Naive thymus-derived CD4-positive, alpha-beta T cell (primary cell): ENCODE measurements around the gene ITPR2. TPM values are rescaled to one million over a fixed set of nuclear protein-coding genes. Genes with fewer than 3 reads are reported as not detected.

Experiments used
- ATAC-seq: fragments of 150-1000 bp; cut with Tn5 transposase; 2 replicates; pipeline ENCODE4 v1.10.0; 2021; ENCODE audit warnings: mild to moderate bottlenecking, moderate library complexity
- CTCF ChIA-PET: fragments of 350-600 bp; sonication (Branson Sonifier 250); formaldehyde crosslinking; loops from one replicate; lab custom pipeline; 2021; ENCODE audit warnings: antibody characterized with exemption; lab: Charles Lee
- POLR2A ChIA-PET: fragments of 350-600 bp; sonication (Branson Sonifier 250); formaldehyde crosslinking; loops from one replicate; lab custom pipeline; 2021; ENCODE audit warnings: antibody characterized with exemption, inconsistent platforms; lab: Charles Lee
- DNase-seq, 9 donors: peaks; one replicate each; pipeline versions ENCODE4 v3.0.0 to v3.0.0-alpha.2; 2020 to 2022; ENCODE audit warnings: mixed read lengths in 1 of 9
- H3K27ac ChIP-seq: one replicate; pipeline ENCODE4 v1.7.0; 2013; ENCODE audit warnings: mild to moderate bottlenecking, low read depth, low read length, moderate library complexity
- H3K27me3 ChIP-seq, 2 donors: one replicate each; pipeline ENCODE4 v1.7.0; 2013; ENCODE audit warnings: low read length in 2 of 2, mild to moderate bottlenecking in 2 of 2, moderate library complexity in 2 of 2; ENCODE audit not compliant: control insufficient read depth in 2 of 2, insufficient read depth in 2 of 2
- H3K36me3 ChIP-seq, 3 experiments: 1 replicate in 2 of 3; 2 replicates in 1 of 3; pipeline ENCODE4 v1.7.0; 2013; ENCODE audit warnings: low read length in 3 of 3, mild to moderate bottlenecking in 3 of 3, moderate library complexity in 1 of 3; ENCODE audit not compliant: insufficient read depth in 3 of 3, control insufficient read depth in 2 of 3
- H3K4me1 ChIP-seq, 2 donors: one replicate each; pipeline ENCODE4 v1.7.0; 2013; ENCODE audit warnings: low read length in 2 of 2, mild to moderate bottlenecking in 2 of 2, moderate library complexity in 1 of 2; ENCODE audit not compliant: control insufficient read depth in 2 of 2, insufficient read depth in 2 of 2
- H3K4me3 ChIP-seq: 2 replicates; pipeline ENCODE4 v1.7.0; 2013; ENCODE audit warnings: mild to moderate bottlenecking, low read length
- H3K9me3 ChIP-seq, 3 experiments: 1 replicate in 2 of 3; 2 replicates in 1 of 3; pipeline ENCODE4 v1.7.0; 2013; ENCODE audit warnings: low read length in 3 of 3; ENCODE audit not compliant: control insufficient read depth in 2 of 3
- H3K27ac Mint-ChIP-seq, 9 donors: one replicate each; pipeline ENCODE4 v1.8.0; 2020 to 2022; ENCODE audit warnings: mixed read lengths in 9 of 9, mild to moderate bottlenecking in 8 of 9, moderate library complexity in 5 of 9, inconsistent platforms in 2 of 9
- H3K27me3 Mint-ChIP-seq, 5 donors: one replicate each; pipeline ENCODE4 v1.8.0; 2021 to 2022; ENCODE audit warnings: mixed read lengths in 5 of 5, mild to moderate bottlenecking in 1 of 5
- H3K36me3 Mint-ChIP-seq, 5 donors: one replicate each; pipeline ENCODE4 v1.8.0; 2020 to 2022; ENCODE audit warnings: mixed read lengths in 5 of 5, mild to moderate bottlenecking in 3 of 5, inconsistent platforms in 1 of 5
- H3K4me1 Mint-ChIP-seq, 7 donors: one replicate each; pipeline ENCODE4 v1.8.0; 2020 to 2022; ENCODE audit warnings: mixed read lengths in 7 of 7, mild to moderate bottlenecking in 3 of 7, inconsistent platforms in 1 of 7
- H3K4me3 Mint-ChIP-seq, 10 donors: one replicate each; pipeline ENCODE4 v1.8.0; 2020 to 2022; ENCODE audit warnings: mild to moderate bottlenecking in 10 of 10, mixed read lengths in 10 of 10, moderate library complexity in 6 of 10, inconsistent platforms in 2 of 10
- H3K9me3 Mint-ChIP-seq, 11 donors: one replicate each; pipeline ENCODE4 v1.8.0; 2020 to 2022; ENCODE audit warnings: mixed read lengths in 11 of 11, mild to moderate bottlenecking in 4 of 11, inconsistent platforms in 1 of 11, moderate library complexity in 1 of 11
- intact Hi-C, 2 donors: fragments of 100-400 bp; cut with micrococcal nuclease; formaldehyde crosslinking; loops; one replicate each; pipeline ENCODE4 v1.15.1; 2023
- polyA plus RNA-seq, 2 donors: library from polyadenylated mRNA; unstranded; fragments of 300-500 nt; fragmentation: Illumina TruSeq; gene quantifications; one replicate each; pipeline ENCODE4 v1.2.3, GENCODE V29; 2021
- total RNA-seq, 6 experiments: library from RNA in 5 of 6; stranded (reverse) in 5 of 6; gene quantifications; 1 replicate in 5 of 6; 2 replicates in 1 of 6; pipeline ENCODE4 v1.2.3 and lab custom pipeline; 2021 to 2026

Gene ITPR2
- total and polyA plus RNA-seq, 7 experiments from 2014 or later, result 11.3 to 71.5 (median 51.4) TPM

DNA sequence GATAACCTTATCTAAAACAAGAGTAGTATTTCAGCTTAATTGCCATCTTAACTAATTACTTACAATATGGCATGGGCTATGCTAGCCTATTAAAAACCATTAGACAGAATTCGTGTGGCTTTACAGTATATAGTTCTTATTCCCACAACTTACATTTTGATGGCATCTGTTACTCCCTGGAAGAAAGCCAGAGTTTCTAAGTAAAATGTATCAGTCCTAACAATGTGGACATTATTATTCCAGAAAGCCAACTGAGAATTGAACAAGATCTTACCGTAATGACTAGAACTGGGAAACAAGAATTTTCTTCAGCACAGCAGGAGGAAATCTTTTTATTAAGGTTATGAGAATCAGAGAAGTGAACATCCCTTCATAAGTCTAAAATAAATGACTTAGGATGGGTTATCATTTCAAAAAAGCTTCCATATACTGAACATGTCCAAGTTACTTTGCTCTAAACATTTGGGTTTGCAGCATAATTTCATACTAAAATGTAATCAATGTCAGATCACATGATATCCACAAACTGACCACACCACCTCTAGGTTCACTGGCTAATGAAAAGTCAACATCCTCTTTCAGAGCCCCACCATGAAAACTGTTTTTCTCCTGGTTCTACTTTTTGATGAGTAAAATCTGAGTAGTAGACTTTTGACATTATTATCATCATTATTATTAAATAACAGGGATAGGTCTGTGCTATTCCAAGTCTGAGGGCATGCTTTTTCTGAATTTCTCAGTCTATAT, 457.9 kb downstream of the ITPR2 start:
- no peaks in the 10 kb centered on the region for H3K4me1 ChIP-seq
- H3K9me3 Mint-ChIP-seq, result no peaks in the 10 kb centered on the region
- H3K36me3 Mint-ChIP-seq, result peaks cover 4 to 62% (median 32%) of the 10 kb centered on the region in 5 donors
- H3K4me3 ChIP-seq, result no peak overlapping the region
- H3K4me3 Mint-ChIP-seq, result no peak overlapping the region
- DNase-seq, result no peak
- no peak for ATAC-seq
- no peak overlapping the region for H3K27ac ChIP-seq
- intact Hi-C loops, result no loop called here
- H3K4me1 Mint-ChIP-seq, result peaks cover 0 to 5% (median 0%) of the 10 kb centered on the region in 7 donors
- no peaks in the 10 kb centered on the region for H3K27me3 Mint-ChIP-seq
- ChIA-PET CTCF (no interaction called here), POLR2A (no interaction called here)
- H3K9me3 ChIP-seq, result no peaks in the 10 kb centered on the region
- H3K27me3 ChIP-seq, result no peaks in the 10 kb centered on the region
- no peaks in the 10 kb centered on the region for H3K36me3 ChIP-seq
- H3K27ac Mint-ChIP-seq, result no peak overlapping the region

DNA sequence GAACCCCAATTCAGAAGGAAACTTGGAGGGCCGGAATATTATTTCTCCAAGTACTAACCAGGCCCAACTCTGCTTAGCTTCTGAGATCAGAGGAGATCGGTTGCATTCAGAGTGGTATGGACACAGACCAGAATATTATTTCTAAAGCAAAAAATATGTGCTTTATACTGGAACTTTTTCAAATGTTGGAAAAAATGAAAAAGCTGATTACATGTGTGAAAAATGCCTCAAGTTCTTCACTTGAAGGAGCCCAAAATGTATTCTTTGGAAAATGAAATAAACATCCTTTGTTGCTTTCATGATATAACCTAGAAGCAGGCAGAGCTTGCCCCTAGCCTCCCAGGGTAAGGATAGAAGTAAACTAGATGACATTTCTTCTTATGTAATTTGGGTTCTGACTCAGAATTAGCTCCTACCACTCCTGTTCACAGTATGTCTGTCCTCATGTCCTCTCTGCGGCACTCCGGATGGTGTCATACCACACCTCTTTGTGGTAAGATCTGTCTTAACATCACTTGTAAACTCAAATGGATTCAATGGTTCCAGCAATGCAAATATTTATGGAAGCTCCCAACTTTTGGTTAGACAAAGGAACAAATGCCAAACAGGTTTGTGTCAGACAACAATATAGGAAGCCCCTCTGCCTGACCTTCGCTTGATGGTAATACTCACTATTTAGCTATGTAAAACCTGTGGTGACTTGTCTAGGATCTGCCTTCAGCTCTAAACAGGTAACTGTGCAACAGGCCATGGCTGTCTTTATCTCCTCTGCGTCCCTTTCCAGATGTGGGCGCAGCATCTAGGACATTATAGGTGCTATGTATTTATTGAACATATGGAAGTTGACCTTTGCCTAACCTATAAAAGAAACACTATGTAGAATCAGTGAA, 459.1 kb downstream of the ITPR2 start:
- Mint-ChIP-seq H3K9me3 (no peaks in the 10 kb centered on the region), H3K36me3 (peaks cover 2 to 60% (median 33%) of the 10 kb centered on the region in 5 donors), H3K4me1 (peaks cover 0 to 5% (median 0%) of the 10 kb centered on the region in 7 donors), H3K4me3 (no peak overlapping the region), H3K27ac (no peak overlapping the region), H3K27me3 (no peaks in the 10 kb centered on the region)
- ChIA-PET POLR2A (no interaction called here), CTCF (no interaction called here)
- no peak for ATAC-seq
- Histone ChIP-seq H3K36me3 (no peaks in the 10 kb centered on the region), H3K4me3 (no peak overlapping the region), H3K27me3 (no peaks in the 10 kb centered on the region), H3K4me1 (no peaks in the 10 kb centered on the region), H3K9me3 (no peaks in the 10 kb centered on the region), H3K27ac (no peak overlapping the region)
- DNase-seq, result no peak
- intact Hi-C loops, result no loop called here

DNA sequence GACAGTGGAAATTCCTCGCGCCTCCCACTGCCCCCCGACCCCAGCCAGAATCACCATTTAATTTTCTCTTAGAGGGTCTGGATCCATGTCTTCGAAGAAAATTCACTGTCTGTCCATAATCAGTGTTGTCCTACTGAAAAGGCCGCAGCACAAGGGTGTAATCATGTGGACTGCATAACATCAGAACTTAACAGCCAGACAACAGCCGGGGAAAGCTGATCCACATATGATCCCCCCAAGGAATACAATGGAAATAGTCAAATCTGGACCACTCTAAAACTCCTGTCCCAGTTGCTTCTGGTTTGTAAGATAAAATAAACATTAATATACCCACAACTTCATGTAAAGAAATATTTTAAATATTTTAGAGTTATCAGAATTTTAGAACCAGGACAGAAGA, 460.1 kb downstream of the ITPR2 start:
- H3K9me3 ChIP-seq, result no peaks in the 10 kb centered on the region
- H3K4me1 ChIP-seq, result no peaks in the 10 kb centered on the region
- no peak overlapping the region for H3K27ac ChIP-seq
- ChIA-PET POLR2A (no interaction called here), CTCF (no interaction called here)
- Mint-ChIP-seq H3K36me3 (peaks cover 0 to 57% (median 34%) of the 10 kb centered on the region in 5 donors), H3K9me3 (no peaks in the 10 kb centered on the region), H3K27ac (no peak overlapping the region), H3K4me3 (no peak overlapping the region), H3K27me3 (no peaks in the 10 kb centered on the region), H3K4me1 (peaks cover 0 to 3% (median 0%) of the 10 kb centered on the region in 7 donors)
- intact Hi-C loops, result no loop called here
- no peaks in the 10 kb centered on the region for H3K27me3 ChIP-seq
- H3K36me3 ChIP-seq, result no peaks in the 10 kb centered on the region
- no peak for ATAC-seq
- DNase-seq, result no peak
- no peak overlapping the region for H3K4me3 ChIP-seq

DNA sequence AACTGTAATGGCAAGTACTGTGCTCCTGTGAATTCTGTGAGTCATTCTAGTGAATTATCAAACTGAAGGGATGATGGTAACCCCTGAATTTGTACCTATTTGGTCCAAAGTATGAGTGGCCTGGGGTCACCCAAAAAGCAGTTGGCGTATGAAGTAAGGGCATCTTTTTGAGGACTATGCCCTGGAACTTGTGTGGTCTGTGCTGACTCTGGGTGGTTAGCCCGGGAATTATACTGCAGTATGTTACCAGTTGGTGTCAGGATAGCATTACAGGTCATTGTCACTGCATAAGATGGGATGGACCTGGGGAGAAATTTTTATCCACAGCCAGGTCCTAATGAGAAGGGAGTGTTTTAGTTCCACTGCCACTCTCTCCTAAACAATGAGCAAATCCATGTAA, 462.9 kb downstream of the ITPR2 start:
- peaks cover 0 to 57% (median 26%) of the 10 kb centered on the region in 5 donors for H3K36me3 Mint-ChIP-seq
- ChIA-PET POLR2A (no interaction called here), CTCF (no interaction called here)
- ATAC-seq (no peak), DNase-seq (no peak)
- intact Hi-C loops, result no loop called here
- Histone ChIP-seq H3K36me3 (no peaks in the 10 kb centered on the region), H3K9me3 (no peaks in the 10 kb centered on the region), H3K27me3 (no peaks in the 10 kb centered on the region), H3K4me3 (no peak overlapping the region), H3K27ac (no peak overlapping the region), H3K4me1 (no peaks in the 10 kb centered on the region)
- no peaks in the 10 kb centered on the region for H3K27me3 Mint-ChIP-seq
- no peak overlapping the region for H3K27ac Mint-ChIP-seq
- H3K9me3 Mint-ChIP-seq, result no peaks in the 10 kb centered on the region
- H3K4me3 Mint-ChIP-seq, result no peak overlapping the region
- H3K4me1 Mint-ChIP-seq, result peaks cover 0 to 3% (median 0%) of the 10 kb centered on the region in 7 donors

DNA sequence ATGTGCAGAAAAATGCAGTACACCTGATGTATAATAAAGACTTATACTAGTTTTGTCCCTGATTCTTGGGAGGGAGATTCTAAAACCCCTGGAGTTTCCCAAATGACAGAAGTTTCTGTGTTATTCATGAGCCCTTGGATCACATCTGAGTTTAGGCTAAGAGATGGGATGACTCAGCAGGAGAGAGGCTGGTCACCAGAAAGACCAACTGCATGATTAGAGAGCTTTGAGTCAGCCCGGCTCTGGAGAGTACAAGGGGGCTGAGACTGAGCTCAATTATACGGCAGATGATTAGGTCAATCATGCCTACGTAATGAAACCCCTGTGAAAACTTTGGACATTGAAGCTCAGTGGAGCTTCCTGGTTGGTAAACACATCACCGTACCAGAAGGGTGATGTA, 463.4 kb downstream of the ITPR2 start:
- DNase-seq (no peak), ATAC-seq (no peak)
- intact Hi-C loops, result no loop called here
- Mint-ChIP-seq H3K27ac (no peak overlapping the region), H3K4me1 (peaks cover 0 to 3% (median 0%) of the 10 kb centered on the region in 7 donors), H3K27me3 (no peaks in the 10 kb centered on the region), H3K4me3 (no peak overlapping the region), H3K36me3 (peaks cover 0 to 59% (median 31%) of the 10 kb centered on the region in 5 donors), H3K9me3 (no peaks in the 10 kb centered on the region)
- no peaks in the 10 kb centered on the region for H3K9me3 ChIP-seq
- no peak overlapping the region for H3K4me3 ChIP-seq
- no peaks in the 10 kb centered on the region for H3K4me1 ChIP-seq
- CTCF ChIA-PET, result no interaction called here
- H3K27me3 ChIP-seq, result no peaks in the 10 kb centered on the region
- H3K27ac ChIP-seq, result no peak overlapping the region
- POLR2A ChIA-PET, result no interaction called here
- no peaks in the 10 kb centered on the region for H3K36me3 ChIP-seq

DNA sequence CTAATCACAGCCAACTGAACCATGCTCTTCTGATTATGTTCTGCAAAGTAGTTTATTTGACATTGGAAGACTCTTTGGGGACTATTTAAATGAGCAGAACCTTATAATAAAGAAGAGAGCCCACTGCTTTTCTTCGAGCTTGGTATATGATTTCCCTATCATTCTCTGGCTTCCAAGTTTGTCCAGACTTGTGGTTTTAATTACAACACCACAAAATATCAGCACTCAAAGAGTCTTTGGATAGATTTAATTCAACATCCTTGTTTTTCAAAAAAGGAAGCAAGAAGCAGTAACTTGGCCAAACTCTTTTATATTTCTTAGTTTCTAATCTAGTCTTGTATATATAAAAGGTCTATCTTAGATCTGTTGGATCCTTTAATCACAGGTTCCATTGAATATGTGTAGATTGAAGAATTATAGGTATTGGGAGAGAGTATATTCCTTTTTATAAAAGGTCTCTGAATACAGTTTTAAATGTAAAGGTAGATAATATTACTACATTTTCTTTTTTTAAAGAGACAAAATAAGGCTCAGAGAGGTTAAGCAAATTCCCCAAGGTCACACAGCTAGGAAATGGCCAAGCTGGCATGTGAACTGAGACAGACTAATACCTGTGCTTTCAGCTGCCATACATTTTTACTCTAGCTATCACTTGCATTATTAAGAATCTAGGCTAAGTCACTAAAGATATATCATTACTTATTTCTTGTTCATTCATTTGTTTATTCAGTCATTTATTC, 464.8 kb downstream of the ITPR2 start:
- Mint-ChIP-seq H3K4me1 (peaks cover 0 to 3% (median 0%) of the 10 kb centered on the region in 7 donors), H3K36me3 (peaks cover 0 to 65% (median 31%) of the 10 kb centered on the region in 5 donors), H3K27ac (no peak overlapping the region), H3K27me3 (no peaks in the 10 kb centered on the region), H3K4me3 (no peak overlapping the region), H3K9me3 (no peaks in the 10 kb centered on the region)
- POLR2A ChIA-PET, result no interaction called here
- intact Hi-C loops, result no loop called here
- H3K9me3 ChIP-seq, result no peaks in the 10 kb centered on the region
- H3K27me3 ChIP-seq, result no peaks in the 10 kb centered on the region
- ATAC-seq, result no peak
- DNase-seq, result no peak
- no peaks in the 10 kb centered on the region for H3K4me1 ChIP-seq
- no peaks in the 10 kb centered on the region for H3K36me3 ChIP-seq
- H3K27ac ChIP-seq, result no peak overlapping the region
- CTCF ChIA-PET, result interaction anchor here (0.7 kb wide), 1 partner anchor 232 kb away, joined by 3 read pairs; no protein-coding TSS in a partner anchor
- no peak overlapping the region for H3K4me3 ChIP-seq
